Upper lobe of left lung (tissue), 4 donors: ENCODE measurements around the gene FBXW8.

ENCODE experiments used
- POLR2A ChIP-seq, 4 donors: fragments of 450-650 bp; IDR thresholded peaks; one replicate each; pipeline ENCODE4 v1.5.1; 2016 to 2017; ENCODE audit warnings: antibody characterized with exemption in 4 of 4, mild to moderate bottlenecking in 2 of 4
- TF ChIP-seq, protein P1 (sequence below), 6 experiments: fragments of 450-650 bp in 4 of 6; fragments of 200-600 bp in 2 of 6; sonication (generic) in 2 of 6; IDR thresholded peaks; one replicate each; pipeline ENCODE4 v1.5.1; 2016 to 2019; ENCODE audit warnings: antibody characterized with exemption in 6 of 6

DNA sequence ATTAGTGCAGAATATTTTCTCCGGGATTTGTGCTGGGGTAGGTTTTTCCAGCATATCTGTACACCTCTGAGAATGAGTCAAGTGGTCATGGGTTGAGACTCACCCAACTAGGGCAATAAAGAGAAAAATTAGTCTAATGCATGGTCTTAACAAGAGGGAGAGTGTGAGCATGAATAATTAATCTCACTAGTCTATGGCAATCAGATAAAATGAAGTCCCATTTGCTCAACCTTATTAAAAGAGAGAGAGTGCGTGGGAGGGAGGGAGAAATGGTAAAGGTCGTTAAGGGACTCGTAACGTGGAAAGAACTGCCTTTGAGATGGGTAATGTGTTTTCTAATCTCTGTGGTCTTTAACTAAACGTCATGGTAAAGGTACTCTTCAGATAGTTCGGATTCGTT is 96.8 kb downstream of the FBXW8 start:
- TF ChIP-seq, protein P1, sequence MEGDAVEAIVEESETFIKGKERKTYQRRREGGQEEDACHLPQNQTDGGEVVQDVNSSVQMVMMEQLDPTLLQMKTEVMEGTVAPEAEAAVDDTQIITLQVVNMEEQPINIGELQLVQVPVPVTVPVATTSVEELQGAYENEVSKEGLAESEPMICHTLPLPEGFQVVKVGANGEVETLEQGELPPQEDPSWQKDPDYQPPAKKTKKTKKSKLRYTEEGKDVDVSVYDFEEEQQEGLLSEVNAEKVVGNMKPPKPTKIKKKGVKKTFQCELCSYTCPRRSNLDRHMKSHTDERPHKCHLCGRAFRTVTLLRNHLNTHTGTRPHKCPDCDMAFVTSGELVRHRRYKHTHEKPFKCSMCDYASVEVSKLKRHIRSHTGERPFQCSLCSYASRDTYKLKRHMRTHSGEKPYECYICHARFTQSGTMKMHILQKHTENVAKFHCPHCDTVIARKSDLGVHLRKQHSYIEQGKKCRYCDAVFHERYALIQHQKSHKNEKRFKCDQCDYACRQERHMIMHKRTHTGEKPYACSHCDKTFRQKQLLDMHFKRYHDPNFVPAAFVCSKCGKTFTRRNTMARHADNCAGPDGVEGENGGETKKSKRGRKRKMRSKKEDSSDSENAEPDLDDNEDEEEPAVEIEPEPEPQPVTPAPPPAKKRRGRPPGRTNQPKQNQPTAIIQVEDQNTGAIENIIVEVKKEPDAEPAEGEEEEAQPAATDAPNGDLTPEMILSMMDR (IDR thresholded peaks at IDR 0.05), result no peak
- no peak for TF ChIP-seq POLR2A (IDR thresholded peaks at IDR 0.05)
